Ishikawa (cell line): Measurements from ENCODE around the gene ACTMAP.

ENCODE experiments used
- CEBPB ChIP-seq: IDR thresholded peaks from 2 replicates; pipeline ENCODE4 v1.6.1; 2012
- CREB1 ChIP-seq: IDR thresholded peaks from 2 replicates; pipeline ENCODE4 v1.6.1; 2012; ENCODE audit warnings: low read depth
- EGR1 ChIP-seq: IDR thresholded peaks from 2 replicates; pipeline ENCODE4 v1.6.1; 2012
- EP300 ChIP-seq: IDR thresholded peaks from 2 replicates; pipeline ENCODE4 v1.6.1; 2012; ENCODE audit warnings: borderline replicate concordance
- FOXM1 ChIP-seq: IDR thresholded peaks from 2 replicates; pipeline ENCODE4 v1.6.1; 2012; ENCODE audit warnings: low read depth, borderline replicate concordance
- NFIC ChIP-seq: IDR thresholded peaks from 2 replicates; pipeline ENCODE4 v1.6.1; 2012
- RAD21 ChIP-seq: IDR thresholded peaks from 2 replicates; pipeline ENCODE4 v1.6.1; 2012; ENCODE audit warnings: low read depth
- TAF1 ChIP-seq: IDR thresholded peaks from 2 replicates; pipeline ENCODE4 v1.6.1; 2012; ENCODE audit warnings: low read depth, mild to moderate bottlenecking
- TCF12 ChIP-seq: IDR thresholded peaks from 2 replicates; pipeline ENCODE4 v1.6.1; 2012; ENCODE audit warnings: low read depth
- TEAD4 ChIP-seq: IDR thresholded peaks from 2 replicates; pipeline ENCODE4 v1.6.1; 2012
- YY1 ChIP-seq: IDR thresholded peaks from 2 replicates; pipeline ENCODE4 v1.6.1; 2012; ENCODE audit warnings: low read depth
- ZBTB7A ChIP-seq: IDR thresholded peaks from 2 replicates; pipeline ENCODE4 v1.6.1; 2012; ENCODE audit warnings: low read depth
- TF ChIP-seq, protein P1 (sequence below): IDR thresholded peaks from 2 replicates; pipeline ENCODE4 v1.6.1; 2012
- TF ChIP-seq, protein P2 (sequence below): IDR thresholded peaks from 2 replicates; pipeline ENCODE4 v1.6.1; 2012
- TF ChIP-seq, protein P3 (sequence below): IDR thresholded peaks from 2 replicates; pipeline ENCODE4 v1.6.1; 2012; ENCODE audit warnings: low read depth, mild to moderate bottlenecking

The ACTMAP gene

DNA sequence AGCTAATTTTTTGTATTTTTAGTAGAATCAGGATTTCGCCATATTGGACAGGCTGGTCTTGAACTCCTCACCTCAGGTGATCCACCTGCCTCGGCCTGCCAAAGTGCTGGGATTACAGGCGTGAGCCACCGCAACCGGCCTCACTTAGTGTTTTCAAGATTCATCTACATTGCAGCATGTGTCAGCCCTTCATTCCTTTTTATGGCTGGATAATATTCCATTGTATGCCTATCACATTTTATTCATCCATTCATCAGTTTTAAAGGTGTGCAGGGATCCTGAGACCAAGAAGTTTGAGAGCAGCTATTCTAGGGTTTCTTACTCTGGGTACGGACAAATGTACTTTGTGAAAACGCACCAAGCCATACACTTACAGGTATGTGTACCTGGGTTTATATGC lies 42.7 kb downstream of the ACTMAP start:
- TF ChIP-seq RAD21 (no peak), TEAD4 (no peak), EGR1 (no peak), NFIC (no peak), YY1 (no peak), ZBTB7A (no peak), TCF12 (no peak), EP300 (no peak), FOXM1 (no peak), CEBPB (no peak), CREB1 (no peak), TAF1 (no peak)
- TF ChIP-seq, protein P1, sequence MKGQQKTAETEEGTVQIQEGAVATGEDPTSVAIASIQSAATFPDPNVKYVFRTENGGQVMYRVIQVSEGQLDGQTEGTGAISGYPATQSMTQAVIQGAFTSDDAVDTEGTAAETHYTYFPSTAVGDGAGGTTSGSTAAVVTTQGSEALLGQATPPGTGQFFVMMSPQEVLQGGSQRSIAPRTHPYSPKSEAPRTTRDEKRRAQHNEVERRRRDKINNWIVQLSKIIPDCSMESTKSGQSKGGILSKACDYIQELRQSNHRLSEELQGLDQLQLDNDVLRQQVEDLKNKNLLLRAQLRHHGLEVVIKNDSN: no peak
- TF ChIP-seq, protein P2, sequence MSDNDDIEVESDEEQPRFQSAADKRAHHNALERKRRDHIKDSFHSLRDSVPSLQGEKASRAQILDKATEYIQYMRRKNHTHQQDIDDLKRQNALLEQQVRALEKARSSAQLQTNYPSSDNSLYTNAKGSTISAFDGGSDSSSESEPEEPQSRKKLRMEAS: no peak
- TF ChIP-seq, protein P3, sequence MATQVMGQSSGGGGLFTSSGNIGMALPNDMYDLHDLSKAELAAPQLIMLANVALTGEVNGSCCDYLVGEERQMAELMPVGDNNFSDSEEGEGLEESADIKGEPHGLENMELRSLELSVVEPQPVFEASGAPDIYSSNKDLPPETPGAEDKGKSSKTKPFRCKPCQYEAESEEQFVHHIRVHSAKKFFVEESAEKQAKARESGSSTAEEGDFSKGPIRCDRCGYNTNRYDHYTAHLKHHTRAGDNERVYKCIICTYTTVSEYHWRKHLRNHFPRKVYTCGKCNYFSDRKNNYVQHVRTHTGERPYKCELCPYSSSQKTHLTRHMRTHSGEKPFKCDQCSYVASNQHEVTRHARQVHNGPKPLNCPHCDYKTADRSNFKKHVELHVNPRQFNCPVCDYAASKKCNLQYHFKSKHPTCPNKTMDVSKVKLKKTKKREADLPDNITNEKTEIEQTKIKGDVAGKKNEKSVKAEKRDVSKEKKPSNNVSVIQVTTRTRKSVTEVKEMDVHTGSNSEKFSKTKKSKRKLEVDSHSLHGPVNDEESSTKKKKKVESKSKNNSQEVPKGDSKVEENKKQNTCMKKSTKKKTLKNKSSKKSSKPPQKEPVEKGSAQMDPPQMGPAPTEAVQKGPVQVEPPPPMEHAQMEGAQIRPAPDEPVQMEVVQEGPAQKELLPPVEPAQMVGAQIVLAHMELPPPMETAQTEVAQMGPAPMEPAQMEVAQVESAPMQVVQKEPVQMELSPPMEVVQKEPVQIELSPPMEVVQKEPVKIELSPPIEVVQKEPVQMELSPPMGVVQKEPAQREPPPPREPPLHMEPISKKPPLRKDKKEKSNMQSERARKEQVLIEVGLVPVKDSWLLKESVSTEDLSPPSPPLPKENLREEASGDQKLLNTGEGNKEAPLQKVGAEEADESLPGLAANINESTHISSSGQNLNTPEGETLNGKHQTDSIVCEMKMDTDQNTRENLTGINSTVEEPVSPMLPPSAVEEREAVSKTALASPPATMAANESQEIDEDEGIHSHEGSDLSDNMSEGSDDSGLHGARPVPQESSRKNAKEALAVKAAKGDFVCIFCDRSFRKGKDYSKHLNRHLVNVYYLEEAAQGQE: no peak

DNA sequence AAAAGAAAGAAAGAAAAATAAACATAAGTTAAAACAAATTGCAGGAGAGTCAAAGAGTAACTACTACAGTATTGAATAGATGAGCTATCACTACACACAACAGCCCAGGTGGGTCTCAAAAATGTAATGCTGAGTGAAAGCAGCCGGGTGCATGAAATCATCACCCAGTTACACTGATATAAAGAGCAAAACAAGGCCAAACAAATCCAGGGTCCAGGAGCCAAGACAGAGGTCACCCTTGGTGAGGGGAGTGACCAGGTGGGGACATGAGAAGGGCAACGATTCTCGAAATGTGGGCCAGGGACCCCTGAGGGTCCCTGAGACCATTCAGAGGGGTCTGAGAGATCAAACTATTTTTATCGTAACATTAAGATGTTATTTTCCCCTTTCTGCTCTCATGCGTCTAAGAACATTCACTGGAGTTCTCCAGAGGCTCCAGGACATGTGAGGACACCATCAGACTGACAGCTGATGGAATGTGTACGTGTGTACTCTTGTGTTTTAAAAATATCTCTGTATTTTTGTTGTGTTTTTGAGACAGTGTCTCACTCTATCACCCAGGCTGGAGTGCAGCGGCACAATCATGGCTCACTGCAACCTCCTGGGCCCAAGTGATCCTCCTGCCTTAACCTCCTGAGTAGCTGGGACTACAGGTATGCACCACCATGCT lies 44.2 kb downstream of the ACTMAP start:
- TF ChIP-seq TAF1: no peak

DNA sequence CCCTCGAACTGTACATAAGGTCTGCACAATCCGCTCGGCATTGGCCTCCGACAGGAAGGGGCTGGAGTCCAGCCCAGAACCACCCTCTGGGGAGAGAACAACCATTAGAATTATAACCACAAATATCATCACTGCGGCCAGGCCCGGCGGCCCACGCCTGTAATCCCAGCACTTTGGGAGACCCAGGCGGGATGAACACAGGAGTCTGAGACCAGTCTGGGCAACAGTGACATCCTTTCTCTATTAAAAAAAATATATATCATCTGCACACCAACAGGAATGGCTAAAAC lies 45.0 kb downstream of the ACTMAP start:
- TF ChIP-seq, protein P2: no peak
- TF ChIP-seq TAF1 (no peak), YY1 (no peak), CEBPB (no peak), CREB1 (no peak), ZBTB7A (no peak), EP300 (no peak), TCF12 (no peak), RAD21 (no peak)
- TF ChIP-seq, protein P3: no peak

DNA sequence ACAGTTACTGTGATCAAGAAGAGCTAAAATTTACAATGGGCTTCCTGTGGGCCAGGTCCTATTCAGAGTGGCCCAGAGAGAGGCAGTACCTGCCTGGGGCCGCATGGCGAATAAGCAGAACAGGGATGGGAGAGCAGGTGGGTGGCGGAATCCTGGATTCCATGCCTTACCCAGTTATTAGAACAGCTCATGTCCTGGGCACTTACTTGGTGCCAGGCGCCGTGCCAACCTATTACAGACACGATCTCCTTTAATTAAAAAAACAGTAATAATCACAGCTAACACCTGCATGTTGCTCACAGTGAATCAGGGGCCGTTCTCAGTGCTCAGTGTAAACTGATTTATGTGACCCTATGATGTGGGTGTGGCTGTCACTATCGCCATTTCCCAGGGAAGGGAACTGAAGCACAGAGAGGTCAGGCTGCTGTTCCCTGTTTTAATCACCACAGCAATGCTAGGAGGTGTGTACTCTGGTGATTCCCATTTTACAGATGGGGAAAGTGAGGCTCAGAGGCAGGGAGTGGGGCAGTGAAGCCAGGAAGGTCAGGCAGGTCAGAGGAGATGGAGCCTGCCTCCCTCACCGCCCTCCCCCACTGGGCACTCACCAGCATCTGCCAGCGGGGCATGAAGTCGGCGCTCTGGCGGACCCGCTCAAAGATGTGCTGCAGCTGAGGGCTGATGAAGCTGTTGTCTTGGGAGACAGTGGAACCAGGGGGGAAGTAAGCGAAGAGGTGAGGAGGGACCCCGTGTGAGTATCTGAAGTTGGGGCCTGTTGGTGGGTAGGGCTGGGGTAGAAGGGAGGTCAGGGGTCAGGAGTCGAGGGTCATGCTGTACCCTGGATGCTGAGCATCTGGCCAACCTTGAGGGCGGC lies 45.6 kb downstream of the ACTMAP start:
- TF ChIP-seq, protein P3: no peak
- no peak for TF ChIP-seq TAF1
- TF ChIP-seq CEBPB: no peak
- TF ChIP-seq, protein P1: no peak
- no peak for TF ChIP-seq EP300
- no peak for TF ChIP-seq TCF12
- TF ChIP-seq, protein P2: no peak
- no peak for TF ChIP-seq EGR1
